Mononuclear cell (primary cell): ENCODE data around the gene TAS2R42. TPM values are rescaled to one million over a fixed set of nuclear protein-coding genes. Genes with fewer than 3 reads are reported as not detected.
A peak's percentile ranks its signal among the peaks of the same experiment; 100 is the strongest.

Experiments used
- H3K27me3 ChIP-seq: 2 replicates; pipeline ENCODE4 v1.6.0; 2011; ENCODE audit warnings: low read length, control low read depth; ENCODE audit not compliant: insufficient read depth
- H3K4me1 ChIP-seq: 2 replicates; pipeline ENCODE4 v1.5.1; 2011; ENCODE audit warnings: mild to moderate bottlenecking, low read length, control low read depth; ENCODE audit not compliant: insufficient read depth
- H3K4me3 ChIP-seq: 2 replicates; pipeline ENCODE4 v1.5.1; 2011; ENCODE audit warnings: mild to moderate bottlenecking, low read length, moderate library complexity
- H3K9me3 ChIP-seq: 2 replicates; pipeline ENCODE4 v1.5.1; 2011; ENCODE audit warnings: low read depth, mild to moderate bottlenecking, control low read depth, low read length
- total RNA-seq: library from RNA; depleted of rRNA; stranded (reverse); fragments of >200 nt; gene quantifications from one replicate; pipeline ENCODE4 v1.2.3, GENCODE V29; 2012

The TAS2R42 gene, protein sequence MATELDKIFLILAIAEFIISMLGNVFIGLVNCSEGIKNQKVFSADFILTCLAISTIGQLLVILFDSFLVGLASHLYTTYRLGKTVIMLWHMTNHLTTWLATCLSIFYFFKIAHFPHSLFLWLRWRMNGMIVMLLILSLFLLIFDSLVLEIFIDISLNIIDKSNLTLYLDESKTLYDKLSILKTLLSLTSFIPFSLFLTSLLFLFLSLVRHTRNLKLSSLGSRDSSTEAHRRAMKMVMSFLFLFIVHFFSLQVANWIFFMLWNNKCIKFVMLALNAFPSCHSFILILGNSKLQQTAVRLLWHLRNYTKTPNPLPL
- total RNA-seq: not detected

DNA sequence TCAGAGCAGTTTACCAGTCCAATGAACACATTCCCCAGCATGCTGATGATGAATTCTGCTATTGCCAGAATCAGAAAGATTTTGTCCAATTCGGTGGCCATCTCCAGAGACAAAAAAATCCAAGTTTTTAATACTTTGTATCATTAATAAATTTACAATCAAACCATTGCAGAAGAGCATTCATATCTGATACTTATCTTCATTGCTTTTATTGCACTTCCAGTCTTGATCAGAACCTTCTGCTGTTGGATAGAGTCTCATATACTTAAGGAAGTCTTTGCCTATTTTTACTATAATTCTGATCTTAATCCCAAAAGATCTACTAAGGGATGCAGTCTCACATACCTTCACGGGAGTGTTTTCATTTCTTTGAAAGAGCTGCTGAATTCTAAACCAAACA, at the start of gene TAS2R42:
TAS2R42 (minus strand) TSS at position 101 of the 400 bp plus-strand sequence; CDS start at position 101, 0 bp downstream.
- no peaks in the 10 kb centered on the region for H3K9me3 ChIP-seq
- no peaks in the 10 kb centered on the region for H3K27me3 ChIP-seq
- no peak within 1 kb of the TSS for H3K4me3 ChIP-seq
- H3K4me1 ChIP-seq: no peaks in the 10 kb centered on the region

DNA sequence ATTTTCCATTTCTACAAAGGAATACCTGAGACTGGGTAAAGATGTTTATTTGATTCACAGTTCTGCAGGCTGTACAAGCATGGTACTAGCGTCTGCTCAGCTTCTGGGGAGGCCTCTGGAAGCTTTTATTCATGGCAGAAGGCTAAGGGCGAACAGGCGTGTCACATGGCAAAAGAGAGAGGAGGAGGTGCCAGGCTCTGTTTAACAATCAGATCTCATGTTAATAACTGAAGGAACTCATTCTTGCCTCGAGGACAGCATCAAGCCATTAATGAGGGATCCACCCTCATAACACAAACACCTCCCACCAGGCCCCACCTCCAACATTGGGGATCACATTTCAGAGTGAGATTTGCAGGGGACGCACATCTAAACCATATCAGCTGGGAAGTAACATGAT, 46.8 kb upstream of the TAS2R42 start:
- H3K27me3 ChIP-seq: no peaks in the 10 kb centered on the region
- no peaks in the 10 kb centered on the region for H3K9me3 ChIP-seq
- H3K4me3 ChIP-seq: no peak overlapping the region
- no peaks in the 10 kb centered on the region for H3K4me1 ChIP-seq

DNA sequence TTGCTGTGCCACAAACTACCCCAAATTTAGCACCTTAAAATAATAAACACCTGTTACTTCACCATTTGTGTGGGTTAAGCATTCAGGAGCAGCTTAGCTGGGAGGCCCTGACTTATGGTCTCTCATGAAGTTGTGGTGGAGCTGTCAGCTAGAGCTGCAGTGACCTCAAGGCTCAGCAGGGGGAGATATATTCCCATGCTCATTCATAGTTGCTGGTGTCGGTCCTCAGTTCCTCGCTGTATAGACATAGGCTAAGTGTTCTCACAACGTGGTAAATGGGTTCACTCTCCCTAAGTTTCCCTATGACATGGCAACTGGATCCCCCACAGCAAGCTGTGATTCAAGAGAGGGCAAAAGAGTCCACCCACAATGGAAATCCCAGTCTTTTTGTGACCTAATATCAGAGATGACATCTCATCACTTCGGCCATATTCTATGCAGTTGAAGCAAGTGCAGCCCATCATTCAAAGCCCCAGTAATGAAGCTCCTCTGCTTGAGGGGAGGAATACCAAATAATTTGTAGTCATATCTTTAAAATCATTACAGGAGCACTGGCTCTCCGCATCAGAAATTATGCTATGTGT, 41.7 kb upstream of the TAS2R42 start:
- Histone ChIP-seq H3K9me3 (no peaks in the 10 kb centered on the region), H3K4me3 (no peak overlapping the region), H3K4me1 (no peaks in the 10 kb centered on the region), H3K27me3 (no peaks in the 10 kb centered on the region)

DNA sequence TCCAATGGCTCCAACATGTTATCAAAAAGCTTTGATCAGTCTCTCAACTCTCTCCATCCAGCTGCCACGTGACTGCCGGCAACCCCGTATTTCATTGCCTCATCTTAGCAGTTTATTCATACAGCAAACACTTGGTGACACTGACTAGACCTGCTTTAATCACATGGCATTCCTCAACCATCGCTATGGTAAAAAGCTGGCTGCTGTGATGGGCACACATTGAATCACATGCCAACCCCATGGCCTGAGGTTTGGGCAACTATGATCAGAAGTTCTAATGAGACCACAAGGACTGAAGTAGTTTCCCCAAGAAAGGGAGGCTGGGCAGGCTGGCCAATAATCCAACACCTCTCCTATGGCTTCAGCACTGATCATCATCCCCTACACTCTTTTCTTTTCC, 40.6 kb upstream of the TAS2R42 start:
- Histone ChIP-seq H3K9me3 (no peaks in the 10 kb centered on the region), H3K27me3 (no peaks in the 10 kb centered on the region), H3K4me1 (no peaks in the 10 kb centered on the region), H3K4me3 (no peak overlapping the region)

DNA sequence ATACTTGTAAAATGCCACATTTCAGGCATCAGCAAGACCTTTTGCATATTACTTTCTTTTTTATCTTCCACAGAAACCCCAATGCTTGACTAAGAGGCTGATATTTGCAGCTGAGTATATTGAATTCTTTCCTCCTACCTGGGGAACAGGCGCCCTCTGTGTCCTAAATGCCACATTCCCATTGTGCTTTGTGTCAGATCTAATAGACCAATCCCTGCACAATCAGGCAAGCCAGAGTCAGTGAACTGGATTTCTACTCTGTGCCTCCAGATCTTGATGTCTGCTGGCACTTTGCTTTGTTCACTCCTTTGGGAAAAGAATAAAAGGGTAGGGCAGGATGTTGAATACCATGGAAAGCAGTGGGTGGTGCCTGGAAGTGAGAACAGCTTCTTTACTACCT, 22.4 kb upstream of the TAS2R42 start:
- no peaks in the 10 kb centered on the region for H3K4me1 ChIP-seq
- no peaks in the 10 kb centered on the region for H3K9me3 ChIP-seq

DNA sequence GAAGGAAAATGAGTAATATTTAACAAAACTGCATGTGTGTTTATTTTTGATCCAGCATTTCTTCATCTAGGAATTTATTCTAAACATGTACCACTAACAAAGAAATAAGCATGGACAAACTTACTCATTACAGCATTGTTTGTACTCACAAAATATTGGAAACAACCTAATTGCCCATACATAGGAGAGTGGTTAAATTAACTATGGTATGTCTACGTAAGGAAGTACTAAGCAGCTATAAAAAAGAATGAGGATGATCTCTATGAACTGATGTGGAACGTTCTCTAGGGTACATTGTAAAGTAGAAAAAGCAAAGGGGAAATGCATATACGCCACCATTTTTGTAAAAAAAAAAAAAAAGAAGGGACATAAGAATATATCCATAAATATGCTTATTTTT, 17.4 kb upstream of the TAS2R42 start:
- Histone ChIP-seq H3K27me3 (no peaks in the 10 kb centered on the region), H3K4me3 (no peak overlapping the region), H3K9me3 (no peaks in the 10 kb centered on the region), H3K4me1 (no peaks in the 10 kb centered on the region)

More for the DNA sequence above, 22.4 kb upstream of the TAS2R42 start:
- Histone ChIP-seq H3K4me3 (no peak overlapping the region), H3K27me3 (no peaks in the 10 kb centered on the region)

DNA sequence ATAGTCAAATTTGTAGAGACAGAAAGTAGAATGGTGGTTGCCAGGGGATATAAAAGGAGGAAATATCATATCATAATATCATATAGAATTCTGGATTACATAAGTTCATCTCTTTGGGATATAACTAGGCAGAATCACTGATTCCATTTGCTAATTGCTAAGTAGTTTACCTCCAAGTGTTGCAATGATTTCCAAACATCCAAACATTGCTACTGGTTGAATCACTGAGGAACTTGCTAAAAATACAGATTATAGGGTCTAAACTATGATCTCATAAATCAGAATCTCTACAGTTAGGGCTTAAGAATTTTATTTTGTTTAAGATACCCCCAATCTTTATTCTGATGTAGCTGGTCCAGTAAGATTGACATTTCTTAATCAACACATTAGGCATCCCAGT, 16.1 kb upstream of the TAS2R42 start:
- Histone ChIP-seq H3K27me3 (no peaks in the 10 kb centered on the region), H3K4me3 (no peak overlapping the region), H3K4me1 (no peaks in the 10 kb centered on the region)

DNA sequence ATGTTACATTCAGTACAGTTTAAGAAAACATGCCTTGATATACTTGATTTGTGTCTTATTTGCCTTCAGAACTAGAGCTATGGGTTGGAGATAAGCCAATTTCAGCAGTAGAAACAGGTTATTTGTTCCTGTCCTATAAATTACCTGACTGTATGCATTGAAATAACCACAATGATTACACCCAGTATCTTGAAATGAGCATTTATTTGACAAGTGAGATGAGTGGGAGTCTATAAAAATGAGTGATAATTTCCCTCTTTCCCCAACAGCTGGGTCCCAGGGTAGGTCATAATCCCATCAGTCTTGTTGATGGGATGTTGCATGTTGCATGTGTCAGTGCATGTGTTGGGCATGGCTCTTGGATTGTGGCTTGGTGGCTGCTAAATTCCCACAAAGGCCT, 3.7 kb downstream of the TAS2R42 start:
- Histone ChIP-seq H3K9me3 (no peaks in the 10 kb centered on the region), H3K27me3 (no peaks in the 10 kb centered on the region), H3K4me1 (no peaks in the 10 kb centered on the region), H3K4me3 (no peak overlapping the region)

More for the DNA sequence above, 16.1 kb upstream of the TAS2R42 start:
- H3K9me3 ChIP-seq: no peaks in the 10 kb centered on the region

DNA sequence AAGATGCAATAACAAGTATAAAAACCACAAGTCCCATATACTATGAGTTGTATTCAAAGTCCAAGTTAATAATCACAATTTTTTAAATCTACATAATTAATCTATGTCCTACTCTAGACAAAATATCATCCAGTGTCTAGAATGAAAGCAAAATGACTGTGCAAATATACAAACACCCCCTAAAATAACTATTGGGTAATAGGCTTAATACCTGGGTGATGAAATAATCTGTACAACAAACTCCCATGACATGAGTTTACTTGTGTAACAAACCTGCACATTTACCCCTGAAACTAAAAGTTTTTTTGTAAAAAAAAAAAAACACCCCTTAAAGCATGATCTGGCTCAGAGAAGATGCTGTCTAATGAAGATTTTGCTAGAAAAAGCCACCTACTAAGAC, 4.2 kb downstream of the TAS2R42 start:
- H3K4me1 ChIP-seq: no peaks in the 10 kb centered on the region
- no peaks in the 10 kb centered on the region for H3K27me3 ChIP-seq
- H3K4me3 ChIP-seq: no peak overlapping the region
- H3K9me3 ChIP-seq: no peaks in the 10 kb centered on the region

DNA sequence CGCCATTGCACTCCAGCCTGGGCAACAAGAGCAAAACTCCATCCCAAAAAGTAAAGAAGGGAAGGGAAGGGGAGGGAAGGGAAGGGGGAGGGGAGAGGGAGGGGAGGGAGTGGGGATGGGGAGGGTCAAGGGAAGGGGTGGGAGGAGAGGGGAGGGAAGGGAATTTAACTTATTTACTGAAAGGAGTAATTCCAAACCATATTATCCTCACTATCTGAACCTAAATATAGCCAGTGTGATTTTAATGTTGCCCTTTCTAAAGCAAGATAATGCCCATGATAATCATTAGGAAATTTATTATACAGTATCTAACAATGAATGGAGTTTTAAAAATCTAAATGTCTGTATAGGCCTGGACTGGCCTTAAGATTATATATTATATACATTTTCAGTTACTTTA, 8.5 kb downstream of the TAS2R42 start:
- no peaks in the 10 kb centered on the region for H3K9me3 ChIP-seq
- H3K4me1 ChIP-seq: no peaks in the 10 kb centered on the region
- no peak overlapping the region for H3K4me3 ChIP-seq
- no peaks in the 10 kb centered on the region for H3K27me3 ChIP-seq

DNA sequence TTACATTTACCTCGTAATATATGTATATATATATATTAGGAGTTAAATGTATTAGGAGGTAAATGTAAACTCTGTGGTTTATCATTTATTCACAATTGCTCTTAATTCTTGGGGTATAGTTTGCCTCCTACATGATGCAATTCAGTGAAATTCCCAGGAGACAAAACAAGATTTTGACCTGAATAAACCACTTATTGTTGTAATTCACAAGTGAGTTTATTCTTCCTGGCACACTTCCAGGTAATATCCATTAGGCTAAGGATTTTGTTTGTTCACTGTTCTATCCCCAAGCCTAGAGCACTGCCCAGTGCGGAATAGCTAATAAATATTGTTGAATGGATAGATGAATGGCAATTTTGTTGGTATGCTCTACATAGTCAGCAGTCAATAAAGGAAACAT, 12.7 kb downstream of the TAS2R42 start:
- Histone ChIP-seq H3K4me1 (peaks cover 24% of the 10 kb centered on the region), H3K9me3 (no peaks in the 10 kb centered on the region), H3K27me3 (no peaks in the 10 kb centered on the region), H3K4me3 (no peak overlapping the region)

DNA sequence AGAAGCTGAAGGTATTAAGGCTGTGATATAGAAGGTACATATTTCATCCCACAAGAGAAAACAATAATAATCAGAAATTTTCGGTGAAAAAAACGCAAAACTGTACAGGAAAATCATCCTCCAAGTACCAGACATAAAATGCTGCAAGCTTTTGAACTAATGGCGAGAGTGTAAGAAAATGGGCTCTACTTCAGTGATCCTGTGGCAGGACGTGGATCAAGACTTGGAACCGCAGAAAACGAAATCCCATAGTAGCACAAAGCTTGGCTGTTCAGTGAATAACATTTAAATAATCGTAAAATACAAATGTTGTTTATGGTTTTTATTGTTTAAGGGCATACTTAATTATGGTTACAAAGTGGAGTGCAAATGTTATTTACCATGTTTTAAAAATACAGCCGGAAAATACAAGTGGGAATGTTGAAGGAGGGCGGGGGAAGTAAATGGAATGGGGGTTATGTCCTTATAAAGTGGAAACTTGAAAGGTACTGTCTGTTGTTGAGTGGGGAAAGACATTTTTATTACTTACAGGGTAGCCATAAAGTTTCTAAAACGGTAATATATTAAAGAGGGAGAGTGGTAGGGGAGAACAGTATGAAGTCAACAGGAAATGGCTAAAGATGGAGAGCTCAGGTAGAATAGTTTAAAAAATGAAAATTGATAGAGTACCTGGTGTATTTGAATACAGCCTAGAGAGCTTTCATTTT, 14.6 kb downstream of the TAS2R42 start:
- peaks cover 24% of the 10 kb centered on the region for H3K4me1 ChIP-seq
- no peaks in the 10 kb centered on the region for H3K9me3 ChIP-seq
- H3K4me3 ChIP-seq: peak overlapping the region; percentile 78
- H3K27me3 ChIP-seq: no peaks in the 10 kb centered on the region

DNA sequence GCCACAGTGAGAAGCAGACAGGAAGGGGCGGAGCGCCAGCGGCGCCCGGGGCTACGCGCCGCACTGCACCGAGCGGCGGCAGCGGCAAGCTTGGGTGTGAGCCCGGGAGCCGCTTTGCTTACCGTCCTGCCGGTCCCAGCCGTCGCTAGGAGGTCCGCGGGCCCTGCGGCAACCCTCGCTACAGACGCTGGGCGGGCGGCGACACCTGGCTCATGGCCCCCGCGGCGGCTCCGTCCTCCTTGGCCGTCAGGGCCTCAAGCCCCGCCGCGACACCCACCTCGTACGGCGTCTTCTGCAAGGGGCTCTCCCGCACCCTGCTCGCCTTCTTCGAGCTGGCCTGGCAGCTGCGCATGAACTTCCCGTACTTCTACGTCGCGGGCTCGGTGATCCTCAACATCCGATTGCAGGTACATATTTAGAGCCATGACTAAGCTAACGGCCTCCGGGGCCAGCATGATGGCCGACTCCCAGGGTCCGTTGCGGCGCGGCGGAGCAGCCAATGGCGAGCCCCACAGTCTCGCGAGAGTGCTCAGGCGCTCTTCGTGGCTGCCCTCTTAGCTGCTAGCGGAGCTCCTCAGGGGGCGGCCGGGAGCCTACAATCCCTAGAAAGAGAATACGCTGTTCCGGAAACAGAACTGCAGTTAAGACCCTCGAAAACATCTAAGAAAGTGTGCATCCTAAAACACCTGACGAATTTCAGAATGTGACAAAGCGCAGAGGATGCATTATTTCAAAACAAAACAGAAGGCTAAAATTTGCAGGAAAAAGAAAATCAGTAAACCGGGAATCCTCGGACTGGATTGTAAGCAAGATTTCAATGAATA, 15.4 kb downstream of the TAS2R42 start, which contains the start of gene SMIM10L1:
SMIM10L1 (plus strand) TSS at position 50 of the 824 bp plus-strand sequence; CDS start at position 213, 163 bp downstream.
- Histone ChIP-seq H3K4me3 (peak within 1 kb of the TSS; percentile 78), H3K4me1 (peaks cover 24% of the 10 kb centered on the region), H3K9me3 (no peaks in the 10 kb centered on the region), H3K27me3 (no peaks in the 10 kb centered on the region)

DNA sequence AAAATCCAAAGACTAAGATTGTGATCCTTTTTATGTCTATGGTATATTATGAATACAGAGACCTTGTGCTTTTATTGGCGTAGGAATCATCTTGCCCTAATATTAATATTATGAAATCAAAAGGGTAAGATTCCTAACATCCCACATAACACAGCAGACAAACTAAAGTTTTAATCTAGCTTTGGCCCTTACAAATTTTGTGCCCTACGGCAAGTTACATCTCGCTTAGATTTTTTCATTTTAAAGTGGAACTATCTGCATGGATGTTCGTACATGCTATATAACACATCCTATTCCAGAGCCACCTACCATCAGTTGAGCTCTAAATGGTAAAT, 16.0 kb downstream of the TAS2R42 start:
- Histone ChIP-seq H3K4me1 (peaks cover 24% of the 10 kb centered on the region), H3K4me3 (peak overlapping the region; percentile 78), H3K27me3 (no peaks in the 10 kb centered on the region), H3K9me3 (no peaks in the 10 kb centered on the region)

DNA sequence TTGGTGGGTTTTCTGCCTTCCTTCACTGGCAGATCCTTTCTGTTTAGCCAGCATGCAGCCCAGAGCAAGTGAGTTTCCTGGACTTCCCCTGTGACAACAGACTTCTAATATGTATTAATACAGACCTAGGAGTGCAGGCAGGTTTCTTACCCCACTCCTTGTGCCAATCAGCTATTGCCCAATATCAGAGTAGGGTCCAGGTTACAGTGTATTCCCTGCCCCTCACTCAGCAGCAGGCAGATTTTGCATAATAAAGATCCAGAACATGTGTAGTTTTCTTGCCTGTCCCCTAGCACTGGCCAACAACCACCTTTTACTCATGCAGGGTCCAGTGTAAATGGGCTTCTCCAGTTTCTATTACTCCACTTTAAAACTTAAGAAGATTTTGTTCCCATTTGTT, 20.4 kb downstream of the TAS2R42 start:
- Histone ChIP-seq H3K4me1 (peaks cover 16% of the 10 kb centered on the region), H3K27me3 (no peaks in the 10 kb centered on the region), H3K9me3 (no peaks in the 10 kb centered on the region), H3K4me3 (no peak overlapping the region)
